A673 (cell line): Measurements from ENCODE around the gene WWC1. TPM values are rescaled to one million over a fixed set of nuclear protein-coding genes. Genes with fewer than 3 reads are reported as not detected.

ENCODE experiments used
- BruUV-seq: library from RNA; stranded (reverse); fragments of 400-500 nt; replicated peaks from 2 replicates; lab custom pipeline; 2021; lab: Mats Ljungman, UMichigan
- CTCF ChIA-PET: fragments of 300-600 bp; sonication (Branson Sonifier 250); formaldehyde crosslinking; loops from one replicate; lab custom pipeline; 2022; ENCODE audit warnings: antibody characterized with exemption; lab: Charles Lee
- POLR2A ChIA-PET: fragments of 300-600 bp; sonication (Branson Sonifier 250); formaldehyde crosslinking; loops from one replicate; lab custom pipeline; 2022; ENCODE audit warnings: antibody characterized with exemption; ENCODE audit not compliant: low non-redundant PET; lab: Charles Lee
- DNase-seq: peaks from one replicate; pipeline ENCODE4 v3.0.0-alpha.2; 2015; ENCODE audit warnings: low spot score
- H3K27ac ChIP-seq: fragments of 200-600 bp; sonication (generic); 2 replicates; pipeline ENCODE4 v1.5.1; 2016; ENCODE audit warnings: mixed run types, low read depth, mild to moderate bottlenecking, mixed read lengths, antibody characterized with exemption, low read length; ENCODE audit not compliant: poor library complexity, severe bottlenecking
- H3K27me3 ChIP-seq: fragments of 200-600 bp; sonication (generic); replicated peaks from 2 replicates; pipeline ENCODE4 v1.6.1; 2017; ENCODE audit warnings: mixed run types, low read depth, mild to moderate bottlenecking, mixed read lengths, antibody characterized with exemption, low read length; ENCODE audit not compliant: insufficient read depth, poor library complexity
- H3K36me3 ChIP-seq: fragments of 200-600 bp; sonication (generic); 2 replicates; pipeline ENCODE4 v1.6.1; 2016; ENCODE audit warnings: mixed run types, mild to moderate bottlenecking, mixed read lengths, antibody characterized with exemption, low read length; ENCODE audit not compliant: insufficient read depth, poor library complexity, severe bottlenecking
- H3K4me1 ChIP-seq: fragments of 200-600 bp; sonication (generic); 2 replicates; pipeline ENCODE4 v1.6.1; 2017; ENCODE audit warnings: mixed run types, mild to moderate bottlenecking, mixed read lengths, antibody characterized with exemption, low read length; ENCODE audit not compliant: insufficient read depth, poor library complexity, severe bottlenecking
- H3K4me3 ChIP-seq: fragments of 200-600 bp; sonication (generic); 2 replicates; pipeline ENCODE4 v1.5.1; 2016; ENCODE audit warnings: low read depth, mixed run types, mild to moderate bottlenecking, mixed read lengths, low read length; ENCODE audit not compliant: poor library complexity, severe bottlenecking
- H3K9me3 ChIP-seq: fragments of 200-600 bp; sonication (generic); 2 replicates; pipeline ENCODE4 v1.6.1; 2016; ENCODE audit warnings: mixed run types, low read depth, mild to moderate bottlenecking, mixed read lengths, antibody characterized with exemption, low read length; ENCODE audit not compliant: poor library complexity, severe bottlenecking
- EZH2 ChIP-seq: fragments of 200-600 bp; sonication (generic); IDR thresholded peaks from 2 replicates; pipeline ENCODE4 v1.6.1; 2017; ENCODE audit warnings: borderline replicate concordance, low read depth, mild to moderate bottlenecking, mixed read lengths, antibody characterized with exemption, low read length; ENCODE audit not compliant: poor library complexity, severe bottlenecking
- intact Hi-C: fragments of 100-400 bp; cut with micrococcal nuclease; formaldehyde crosslinking; loops from one replicate; pipeline ENCODE4 v1.10.0; 2022; ENCODE audit not compliant: unreplicated experiment
- total RNA-seq: library from RNA; stranded (reverse); gene quantifications from 2 replicates; pipeline ENCODE4 v1.2.3, GENCODE V29; 2021
- TF ChIP-seq, protein P1 (sequence below): fragments of 300-800, 200-600 bp; sonication (generic); conservative IDR thresholded peaks from 2 replicates; pipeline ENCODE4 v1.5.1; 2017; ENCODE audit warnings: low read depth, mild to moderate bottlenecking, antibody characterized with exemption, low read length, moderate library complexity, mixed read lengths

Gene WWC1
- total RNA-seq, 1 experiment from 2014 or later = 8.8 TPM

- H3K36me3 ChIP-seq = peaks cover 36% of the 10 kb centered on the region
- TF ChIP-seq, protein P1, sequence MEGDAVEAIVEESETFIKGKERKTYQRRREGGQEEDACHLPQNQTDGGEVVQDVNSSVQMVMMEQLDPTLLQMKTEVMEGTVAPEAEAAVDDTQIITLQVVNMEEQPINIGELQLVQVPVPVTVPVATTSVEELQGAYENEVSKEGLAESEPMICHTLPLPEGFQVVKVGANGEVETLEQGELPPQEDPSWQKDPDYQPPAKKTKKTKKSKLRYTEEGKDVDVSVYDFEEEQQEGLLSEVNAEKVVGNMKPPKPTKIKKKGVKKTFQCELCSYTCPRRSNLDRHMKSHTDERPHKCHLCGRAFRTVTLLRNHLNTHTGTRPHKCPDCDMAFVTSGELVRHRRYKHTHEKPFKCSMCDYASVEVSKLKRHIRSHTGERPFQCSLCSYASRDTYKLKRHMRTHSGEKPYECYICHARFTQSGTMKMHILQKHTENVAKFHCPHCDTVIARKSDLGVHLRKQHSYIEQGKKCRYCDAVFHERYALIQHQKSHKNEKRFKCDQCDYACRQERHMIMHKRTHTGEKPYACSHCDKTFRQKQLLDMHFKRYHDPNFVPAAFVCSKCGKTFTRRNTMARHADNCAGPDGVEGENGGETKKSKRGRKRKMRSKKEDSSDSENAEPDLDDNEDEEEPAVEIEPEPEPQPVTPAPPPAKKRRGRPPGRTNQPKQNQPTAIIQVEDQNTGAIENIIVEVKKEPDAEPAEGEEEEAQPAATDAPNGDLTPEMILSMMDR = no peak
- TF ChIP-seq EZH2 = no peak
These were observed 211.3 kb downstream of the WWC1 start for GRCh38 chr5:168502563-168503237.

GRCh38 chr5:168513861-168514428 is 222.5 kb downstream of the WWC1 start:
- BruUV-seq = no TSS peak
- intact Hi-C loops = no loop called here
- TF ChIP-seq, protein P1 = no peak
- no peak for TF ChIP-seq EZH2

More at GRCh38 chr5:168502563-168503237, 211.3 kb downstream of the WWC1 start:
- ChIA-PET POLR2A (no interaction called here), CTCF (no interaction called here)
- Histone ChIP-seq H3K4me1 (no peaks in the 10 kb centered on the region), H3K4me3 (no peak overlapping the region), H3K27ac (no peak overlapping the region), H3K27me3 (no peaks in the 10 kb centered on the region), H3K9me3 (no peaks in the 10 kb centered on the region)
- no TSS peak for BruUV-seq
- intact Hi-C loops = loop anchor here (5.0 kb wide), 1 partner anchor 75 kb away; the partner anchor contains the start of gene PANK3
- no peak for DNase-seq

More at GRCh38 chr5:168513861-168514428, 222.5 kb downstream of the WWC1 start:
- Histone ChIP-seq H3K36me3 (peaks cover 82% of the 10 kb centered on the region), H3K27ac (no peak overlapping the region), H3K4me1 (no peaks in the 10 kb centered on the region), H3K4me3 (no peak overlapping the region), H3K27me3 (no peaks in the 10 kb centered on the region), H3K9me3 (peaks cover 14% of the 10 kb centered on the region)
- ChIA-PET POLR2A (no interaction called here), CTCF (no interaction called here)
- DNase-seq = no peak

Other genes with a start within 250 kb of the WWC1 start
- gene RARS1, start 194.8 kb downstream of the WWC1 start, total RNA-seq = 100 and 105 TPM in 2 replicates
- gene FBLL1, start 237.7 kb downstream of the WWC1 start, total RNA-seq = 0.45 and 1.0 TPM in 2 replicates